CD14-positive monocyte (primary cell): ENCODE data around the gene COL4A1. TPM values are rescaled to one million over a fixed set of nuclear protein-coding genes. Genes with fewer than 3 reads are reported as not detected.

ENCODE experiments used
- DNase-seq, 3 donors: peaks; one replicate each; pipeline ENCODE4 v3.0.0-alpha.2; 2011 to 2022
- H2AFZ ChIP-seq: 2 replicates; pipeline ENCODE4 v1.6.0; 2012; ENCODE audit warnings: mild to moderate bottlenecking, low read depth, low read length, inconsistent platforms; ENCODE audit not compliant: insufficient read depth, poor library complexity, severe bottlenecking
- H3K27ac ChIP-seq, 2 donors: 1 replicate in 1 of 2; 2 replicates in 1 of 2; pipeline ENCODE4 v1.5.1; 2012 to 2013; ENCODE audit warnings: low read length in 2 of 2, control low read depth in 1 of 2, inconsistent platforms in 1 of 2, low read depth in 1 of 2, mild to moderate bottlenecking in 1 of 2
- H3K27me3 ChIP-seq, 2 donors: one replicate each; pipeline versions ENCODE4 v1.6.0 to v1.6.1; 2011 to 2013; ENCODE audit warnings: low read length in 2 of 2; ENCODE audit not compliant: control insufficient read depth in 2 of 2, insufficient read depth in 2 of 2
- H3K36me3 ChIP-seq, 2 donors: replicated peaks in 1 of 2; 1 replicate in 1 of 2; 2 replicates in 1 of 2; pipeline versions ENCODE4 v1.5.1 to v1.6.1; 2012 to 2013; ENCODE audit warnings: low read length in 2 of 2, control low read depth in 1 of 2, inconsistent platforms in 1 of 2, mild to moderate bottlenecking in 1 of 2; ENCODE audit not compliant: insufficient read depth in 2 of 2, control insufficient read depth in 1 of 2
- H3K4me1 ChIP-seq, 2 donors: 1 replicate in 1 of 2; 2 replicates in 1 of 2; pipeline versions ENCODE4 v1.5.1 to v1.6.1; 2012 to 2013; ENCODE audit warnings: low read length in 2 of 2, control low read depth in 1 of 2, inconsistent platforms in 1 of 2, mild to moderate bottlenecking in 1 of 2, moderate library complexity in 1 of 2; ENCODE audit not compliant: insufficient read depth in 2 of 2, control insufficient read depth in 1 of 2
- H3K4me2 ChIP-seq: replicated peaks from 2 replicates; pipeline ENCODE3; 2012; ENCODE audit warnings: low read length, moderate library complexity, mild to moderate bottlenecking; ENCODE audit not compliant: poor library complexity, severe bottlenecking; ENCODE audit errors: extremely low read depth
- H3K4me3 ChIP-seq, 3 experiments: fragments of 200-600 bp in 1 of 3; sonication (generic) in 1 of 3; replicated peaks in 1 of 3; 1 replicate in 2 of 3; 2 replicates in 1 of 3; pipeline ENCODE4 v1.5.1; 2011 to 2013; ENCODE audit warnings: low read length in 3 of 3, mild to moderate bottlenecking in 3 of 3, control low read depth in 2 of 3, low read depth in 2 of 3, inconsistent platforms in 1 of 3, moderate library complexity in 1 of 3
- H3K79me2 ChIP-seq: 2 replicates; pipeline ENCODE4 v1.6.0; 2012; ENCODE audit warnings: mild to moderate bottlenecking, control low read depth, inconsistent platforms, low read length, moderate library complexity; ENCODE audit not compliant: insufficient read depth
- H3K9ac ChIP-seq: 2 replicates; pipeline ENCODE4 v1.6.0; 2017; ENCODE audit warnings: low read length, mild to moderate bottlenecking; ENCODE audit not compliant: insufficient read depth, poor library complexity, severe bottlenecking
- H3K9me3 ChIP-seq, 2 donors: replicated peaks in 1 of 2; 1 replicate in 1 of 2; 2 replicates in 1 of 2; pipeline versions ENCODE4 v1.5.1 to v1.6.1; 2012 to 2013; ENCODE audit warnings: low read length in 2 of 2, control low read depth in 1 of 2; ENCODE audit not compliant: control insufficient read depth in 1 of 2, insufficient read depth in 1 of 2
- H4K20me1 ChIP-seq: 2 replicates; pipeline ENCODE4 v1.6.0; 2012; ENCODE audit warnings: mild to moderate bottlenecking, low read length, control low read depth, moderate library complexity; ENCODE audit not compliant: insufficient read depth
- H3K27ac Mint-ChIP-seq, 7 donors: one replicate each; pipeline ENCODE4 v1.8.0; 2020; ENCODE audit warnings: mild to moderate bottlenecking in 7 of 7, mixed read lengths in 7 of 7, moderate library complexity in 6 of 7, inconsistent platforms in 2 of 7
- H3K27me3 Mint-ChIP-seq, 3 donors: one replicate each; pipeline ENCODE4 v1.8.0; 2021 to 2022; ENCODE audit warnings: low read depth in 3 of 3, mild to moderate bottlenecking in 3 of 3, mixed read lengths in 3 of 3, moderate library complexity in 3 of 3, inconsistent platforms in 1 of 3
- H3K36me3 Mint-ChIP-seq, 2 donors: one replicate each; pipeline ENCODE4 v1.8.0; 2020; ENCODE audit warnings: mixed read lengths in 2 of 2, inconsistent platforms in 1 of 2, mild to moderate bottlenecking in 1 of 2
- H3K4me1 Mint-ChIP-seq: one replicate; pipeline ENCODE4 v1.8.0; 2020; ENCODE audit warnings: mild to moderate bottlenecking, mixed read lengths
- H3K4me3 Mint-ChIP-seq, 2 donors: one replicate each; pipeline ENCODE4 v1.8.0; 2020; ENCODE audit warnings: mild to moderate bottlenecking in 2 of 2, mixed read lengths in 2 of 2, moderate library complexity in 1 of 2
- H3K9me3 Mint-ChIP-seq, 7 donors: one replicate each; pipeline ENCODE4 v1.8.0; 2020 to 2022; ENCODE audit warnings: mixed read lengths in 7 of 7, mild to moderate bottlenecking in 6 of 7, moderate library complexity in 6 of 7, inconsistent platforms in 2 of 7
- WGBS: methylation state at CpG from one replicate; pipeline ENCODE4 v1.1.5; 2013; ENCODE audit warnings: missing lambda C conversion rate; ENCODE audit not compliant: insufficient coverage; 5-methylcytosine and 5-hydroxymethylcytosine counted together
- intact Hi-C, 2 donors: fragments of 100-400 bp; cut with micrococcal nuclease; formaldehyde crosslinking; loops; one replicate each; pipeline versions ENCODE4 v1.15.0 to v1.15.1; 2023
- polyA plus RNA-seq, 3 donors: library from polyadenylated mRNA; depleted of rRNA in 1 of 3; unstranded in 2 of 3; stranded (reverse) in 1 of 3; fragments of 300-500 nt in 2 of 3; fragments of >200 nt in 1 of 3; fragmentation: Illumina TruSeq in 2 of 3; gene quantifications; 1 replicate in 2 of 3; 2 replicates in 1 of 3; pipeline ENCODE4 v1.2.3, GENCODE V29; 2012 to 2021
- TF ChIP-seq, protein P1 (sequence below): fragments of 200-600 bp; IDR thresholded peaks from one replicate; pipeline ENCODE4 v1.8.0; 2022; ENCODE audit warnings: antibody characterized with exemption, mild to moderate bottlenecking

Gene COL4A1
- polyA plus RNA-seq, 3 donors, result 0.16 to 0.25 TPM; not detected in 1

DNA sequence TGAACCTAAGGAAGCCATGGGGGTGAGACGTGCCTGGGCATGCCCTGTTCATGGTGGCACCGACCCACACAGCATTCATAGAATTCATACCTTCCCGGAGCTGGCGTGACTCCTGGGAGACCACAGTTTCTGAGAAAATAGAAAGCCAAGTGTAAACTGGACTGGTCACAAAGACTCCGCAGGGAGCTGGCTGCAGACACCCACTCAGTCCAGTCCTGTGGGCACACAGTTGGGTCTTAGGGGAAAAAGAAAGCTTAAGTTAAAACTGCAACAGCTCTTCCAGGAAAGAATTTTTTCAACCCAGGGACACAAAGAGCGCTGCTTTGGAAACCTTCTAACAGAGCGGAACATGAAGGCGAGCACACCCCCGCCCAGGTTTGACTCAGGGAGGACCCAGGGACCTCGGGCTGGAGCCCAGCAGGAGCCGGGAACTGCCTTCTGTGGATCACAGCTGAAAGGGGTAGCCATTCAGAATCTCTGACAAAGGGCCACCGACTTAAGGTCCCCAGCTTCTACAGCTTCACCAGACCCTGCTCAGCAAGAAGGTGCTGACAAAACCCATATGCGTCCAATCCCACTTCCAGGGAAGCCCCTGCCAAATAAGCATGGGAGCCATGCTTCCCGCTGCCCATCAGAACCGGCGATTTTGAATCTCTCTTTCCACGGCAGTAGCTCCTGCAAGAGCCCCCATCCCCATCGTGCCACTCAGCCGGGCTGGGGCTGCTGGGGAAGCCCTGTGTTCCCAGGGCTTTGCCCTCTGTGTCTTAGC lies 183.7 kb downstream of the COL4A1 start:
- Mint-ChIP-seq H3K4me1 (peaks cover 9% of the 10 kb centered on the region), H3K27ac (no peak overlapping the region), H3K4me3 (no peak overlapping the region), H3K27me3 (peaks cover 16 to 41% (median 25%) of the 10 kb centered on the region in 3 donors), H3K36me3 (no peaks in the 10 kb centered on the region), H3K9me3 (peaks cover 0 to 3% (median 0%) of the 10 kb centered on the region in 7 donors)
- Histone ChIP-seq H3K27me3 (peaks cover 2 to 6% of the 10 kb centered on the region in 2 donors), H3K9me3 (no peaks in the 10 kb centered on the region), H3K27ac (no peak overlapping the region), H3K4me1 (peaks cover 0 to 13% of the 10 kb centered on the region in 2 donors), H3K9ac (no peak overlapping the region), H4K20me1 (no peaks in the 10 kb centered on the region), H3K36me3 (no peaks in the 10 kb centered on the region), H3K4me3 (no peak overlapping the region), H3K79me2 (no peaks in the 10 kb centered on the region), H2AFZ (no peak overlapping the region), H3K4me2 (no peak overlapping the region)
- WGBS, result 92% methylated on average over 17 of the region's 19 CpGs
- TF ChIP-seq, protein P1, sequence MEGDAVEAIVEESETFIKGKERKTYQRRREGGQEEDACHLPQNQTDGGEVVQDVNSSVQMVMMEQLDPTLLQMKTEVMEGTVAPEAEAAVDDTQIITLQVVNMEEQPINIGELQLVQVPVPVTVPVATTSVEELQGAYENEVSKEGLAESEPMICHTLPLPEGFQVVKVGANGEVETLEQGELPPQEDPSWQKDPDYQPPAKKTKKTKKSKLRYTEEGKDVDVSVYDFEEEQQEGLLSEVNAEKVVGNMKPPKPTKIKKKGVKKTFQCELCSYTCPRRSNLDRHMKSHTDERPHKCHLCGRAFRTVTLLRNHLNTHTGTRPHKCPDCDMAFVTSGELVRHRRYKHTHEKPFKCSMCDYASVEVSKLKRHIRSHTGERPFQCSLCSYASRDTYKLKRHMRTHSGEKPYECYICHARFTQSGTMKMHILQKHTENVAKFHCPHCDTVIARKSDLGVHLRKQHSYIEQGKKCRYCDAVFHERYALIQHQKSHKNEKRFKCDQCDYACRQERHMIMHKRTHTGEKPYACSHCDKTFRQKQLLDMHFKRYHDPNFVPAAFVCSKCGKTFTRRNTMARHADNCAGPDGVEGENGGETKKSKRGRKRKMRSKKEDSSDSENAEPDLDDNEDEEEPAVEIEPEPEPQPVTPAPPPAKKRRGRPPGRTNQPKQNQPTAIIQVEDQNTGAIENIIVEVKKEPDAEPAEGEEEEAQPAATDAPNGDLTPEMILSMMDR, result no peak
- intact Hi-C loops, result loop anchor here in 1 of 2 donors (10.0 kb wide), 1 partner anchor 52 kb away; no protein-coding TSS in a partner anchor
- DNase-seq, result no peak

DNA sequence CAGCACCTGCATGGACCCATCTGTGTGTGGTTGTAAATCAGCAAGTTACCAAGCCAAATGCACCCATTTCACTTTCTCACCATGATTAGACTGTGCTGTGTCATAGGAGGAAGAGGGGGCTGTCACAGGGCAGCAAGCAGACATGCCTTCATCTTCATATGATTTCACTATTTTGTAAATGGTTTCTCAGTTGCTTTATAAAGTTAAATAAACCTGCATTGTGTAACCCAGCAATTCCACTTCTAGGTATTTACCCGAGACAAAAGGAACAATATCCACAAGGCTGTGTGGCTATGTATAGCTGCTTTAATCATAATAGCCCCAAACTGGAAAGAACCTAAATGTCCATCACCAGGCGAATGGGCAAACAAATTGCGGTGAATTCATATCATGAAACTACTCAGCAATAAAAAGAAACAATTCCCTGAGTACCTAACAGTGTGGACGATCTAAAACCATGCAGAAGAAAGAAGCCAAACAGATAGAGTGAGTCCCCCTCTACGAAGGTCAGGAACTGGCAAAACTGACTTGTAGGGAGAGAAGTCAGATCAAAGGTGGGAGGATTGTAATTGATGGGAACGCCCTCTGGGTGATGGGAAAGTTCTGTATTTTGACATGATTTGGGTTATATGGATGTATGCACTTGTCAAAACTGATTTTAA lies 185.4 kb downstream of the COL4A1 start:
- Mint-ChIP-seq H3K4me1 (peaks cover 7% of the 10 kb centered on the region), H3K4me3 (no peak overlapping the region), H3K27ac (peak overlapping the region in 1 of 7 donors; percentile 45), H3K27me3 (peaks cover 20 to 37% (median 30%) of the 10 kb centered on the region in 3 donors), H3K36me3 (no peaks in the 10 kb centered on the region), H3K9me3 (peaks cover 0 to 3% (median 0%) of the 10 kb centered on the region in 7 donors)
- no peak overlapping the region for H3K9ac ChIP-seq
- H3K27ac ChIP-seq, result no peak overlapping the region
- no peak overlapping the region for H3K4me2 ChIP-seq
- DNase-seq, result no peak
- 87% methylated on average over 3 of the region's 6 CpGs for WGBS
- H3K4me1 ChIP-seq, result peaks cover 0 to 8% of the 10 kb centered on the region in 2 donors
- TF ChIP-seq, protein P1, result no peak
- no peak overlapping the region for H3K4me3 ChIP-seq
- no peaks in the 10 kb centered on the region for H3K36me3 ChIP-seq
- no peaks in the 10 kb centered on the region for H4K20me1 ChIP-seq
- intact Hi-C loops, result loop anchor here in 1 of 2 donors (10.0 kb wide), 1 partner anchor 53 kb away; no protein-coding TSS in a partner anchor
- peaks cover 2 to 6% of the 10 kb centered on the region in 2 donors for H3K27me3 ChIP-seq
- no peaks in the 10 kb centered on the region for H3K9me3 ChIP-seq
- H2AFZ ChIP-seq, result peak overlapping the region; percentile 5
- H3K79me2 ChIP-seq, result no peaks in the 10 kb centered on the region
